GM04503 (cell line): ENCODE measurements around the gene C14orf39.

Source experiments
- DNase-seq: peaks from one replicate; pipeline ENCODE4 v3.0.0-alpha.2; 2012; ENCODE audit warnings: low read depth

C14orf39 gene

GRCh38 chr14:60485598-60486251 lies at the start of gene C14orf39:
Gene C14orf39 (minus strand): TSS chr14:60486063. CDS start chr14:60485078, 985 bp downstream.
- no peak for DNase-seq

GRCh38 chr14:60532442-60532841 lies 46.6 kb upstream of the C14orf39 start:
- no peak for DNase-seq

GRCh38 chr14:60515511-60516289 lies 29.8 kb upstream of the C14orf39 start:
- no peak for DNase-seq

GRCh38 chr14:60514741-60515491 lies 29.1 kb upstream of the C14orf39 start:
- no peak for DNase-seq

GRCh38 chr14:60514378-60514740 lies 28.5 kb upstream of the C14orf39 start:
- no peak for DNase-seq

GRCh38 chr14:60512973-60513571 lies 27.2 kb upstream of the C14orf39 start:
- DNase-seq = no peak

- DNase-seq = no peak
These were observed 26.3 kb upstream of the C14orf39 start for GRCh38 chr14:60512126-60512525.

GRCh38 chr14:60510951-60511599 lies 25.2 kb upstream of the C14orf39 start:
- DNase-seq = no peak

- no peak for DNase-seq
These were observed 24.5 kb upstream of the C14orf39 start for GRCh38 chr14:60510254-60510950.

GRCh38 chr14:60509438-60510253 lies 23.8 kb upstream of the C14orf39 start:
- no peak for DNase-seq

GRCh38 chr14:60508707-60509437 lies 23.0 kb upstream of the C14orf39 start, which contains the start of gene SIX6:
Gene SIX6 (plus strand): TSS chr14:60509146. CDS start chr14:60509399, 253 bp downstream.
- no peak for DNase-seq

- no peak for DNase-seq
These were observed 22.5 kb upstream of the C14orf39 start for GRCh38 chr14:60508363-60508706.

GRCh38 chr14:60506985-60507829 lies 21.3 kb upstream of the C14orf39 start:
- DNase-seq = no peak

- DNase-seq = no peak
These were observed 20.7 kb upstream of the C14orf39 start for GRCh38 chr14:60506462-60506984.

GRCh38 chr14:60506010-60506409 lies 20.1 kb upstream of the C14orf39 start:
- DNase-seq = no peak

- no peak for DNase-seq
These were observed 19.6 kb upstream of the C14orf39 start for GRCh38 chr14:60505448-60505847.

- no peak for DNase-seq
These were observed 16.7 kb upstream of the C14orf39 start for GRCh38 chr14:60502541-60502940.

- DNase-seq = no peak
These were observed 10.1 kb upstream of the C14orf39 start for GRCh38 chr14:60495946-60496345.

- no peak for DNase-seq
These were observed 4.4 kb upstream of the C14orf39 start for GRCh38 chr14:60490270-60490669.
